HL-60 (cell line): Measurements from ENCODE around the gene C9orf50.
"Not testable (repeated sequence)": the region's sequence is repeated elsewhere in the genome, so short reads cannot be mapped to it uniquely, and the experiment has no call there.

ENCODE experiments used
- DNase-seq, 2 experiments: peaks; one replicate each; pipeline ENCODE4 v3.0.0-alpha.2; 2010 to 2020; ENCODE audit warnings: low read depth in 1 of 2, low spot score in 1 of 2
- H3K27ac ChIP-seq: fragments of 250-450 bp; sonication (Bioruptor Pico); replicated peaks from 2 replicates; pipeline ENCODE4 v1.5.1; 2020; ENCODE audit warnings: mild to moderate bottlenecking, moderate library complexity
- H3K27me3 ChIP-seq: fragments of 250-450 bp; sonication (Bioruptor Pico); 2 replicates; pipeline ENCODE4 v1.5.1; 2021; ENCODE audit warnings: mild to moderate bottlenecking, moderate library complexity; ENCODE audit not compliant: insufficient read depth, poor library complexity, severe bottlenecking
- H3K4me3 ChIP-seq: replicated peaks from 2 replicates; pipeline ENCODE4 v1.5.1; 2011; ENCODE audit warnings: mild to moderate bottlenecking, control low read depth, low read length; ENCODE audit not compliant: insufficient read depth
- CTCF ChIP-seq: IDR thresholded peaks from one replicate; pipeline ENCODE4 v1.5.1; 2011; ENCODE audit warnings: low read length, control low read depth, inconsistent platforms; ENCODE audit not compliant: insufficient read depth
- GABPA ChIP-seq: IDR thresholded peaks from 2 replicates; pipeline ENCODE4 v1.6.1; 2012; ENCODE audit warnings: low read depth
- POLR2AphosphoS5 ChIP-seq: IDR thresholded peaks from 2 replicates; pipeline ENCODE4 v1.6.1; 2012; ENCODE audit warnings: low read depth
- REST ChIP-seq: IDR thresholded peaks from 2 replicates; pipeline ENCODE4 v1.6.1; 2012; ENCODE audit warnings: low read depth; ENCODE audit not compliant: insufficient replicate concordance
- SPI1 ChIP-seq: IDR thresholded peaks from 2 replicates; pipeline ENCODE4 v1.6.1; 2012; ENCODE audit warnings: low read depth, mild to moderate bottlenecking, borderline replicate concordance

Gene C9orf50

GRCh38 chr9:129637673-129638439 is 17.0 kb upstream of the C9orf50 start:
- H3K27ac ChIP-seq = no peak overlapping the region; the same call in 1 of the 2 replicates
- peak in 1 of 2 experiments; percentile 51 for DNase-seq
- no peak for TF ChIP-seq GABPA
- no peak for TF ChIP-seq REST
- TF ChIP-seq CTCF = no peak
- 0 out of 2 replicates have a peak, but pooled peaks have one; percentile 15 for TF ChIP-seq POLR2AphosphoS5
- TF ChIP-seq SPI1 = peak; percentile 56; the same call in 1 of the 2 replicates

GRCh38 chr9:129637102-129637501 is 16.2 kb upstream of the C9orf50 start:
- peak in 1 of 2 experiments; percentile 74 for DNase-seq
- H3K4me3 ChIP-seq = no peak overlapping the region
- no peaks in the 10 kb centered on the region for H3K27me3 ChIP-seq
- no peak for TF ChIP-seq GABPA
- no peak for TF ChIP-seq SPI1
- TF ChIP-seq POLR2AphosphoS5 = peak; percentile 78
- TF ChIP-seq CTCF = no peak
- TF ChIP-seq REST = no peak
- peak overlapping the region; percentile 50 for H3K27ac ChIP-seq

More at GRCh38 chr9:129637673-129638439, 17.0 kb upstream of the C9orf50 start:
- H3K27me3 ChIP-seq = no peaks in the 10 kb centered on the region
- H3K4me3 ChIP-seq = no peak overlapping the region

- H3K27me3 ChIP-seq, DNase-seq, H3K4me3 ChIP-seq: not testable (repeated sequence)
- peak overlapping the region; percentile 50 for H3K27ac ChIP-seq
These were observed 15.4 kb upstream of the C9orf50 start for GRCh38 chr9:129636343-129636742.

GRCh38 chr9:129635099-129636065 is 14.5 kb upstream of the C9orf50 start:
- H3K4me3 ChIP-seq = no peak overlapping the region
- DNase-seq = peak in 1 of 2 experiments; percentile 37
- H3K27ac ChIP-seq = peak overlapping the region; percentile 50
- no peaks in the 10 kb centered on the region for H3K27me3 ChIP-seq
- no peak for TF ChIP-seq REST
- peak; percentile 21; the same call in 1 of the 2 replicates for TF ChIP-seq POLR2AphosphoS5
- TF ChIP-seq CTCF = no peak
- TF ChIP-seq SPI1 = no peak
